Neural crest cell (in vitro differentiated cells): ENCODE data around the gene CHD9. TPM values are rescaled to one million over a fixed set of nuclear protein-coding genes. Genes with fewer than 3 reads are reported as not detected.

Experiments used
- DNase-seq: peaks from one replicate; pipeline ENCODE4 v3.0.0; 2021; ENCODE audit warnings: low read depth, mixed read lengths, low spot score
- H3K27ac Mint-ChIP-seq: one replicate; pipeline ENCODE4 v1.8.0; 2021; ENCODE audit warnings: mild to moderate bottlenecking, mixed read lengths; ENCODE audit not compliant: unreplicated experiment
- H3K27me3 Mint-ChIP-seq: 2 replicates; pipeline ENCODE4 v1.8.0; 2021; ENCODE audit warnings: low read depth, mild to moderate bottlenecking, mixed read lengths
- H3K36me3 Mint-ChIP-seq: 2 replicates; pipeline ENCODE4 v1.8.0; 2021; ENCODE audit warnings: low read depth, mild to moderate bottlenecking, mixed read lengths
- H3K4me1 Mint-ChIP-seq: 2 replicates; pipeline ENCODE4 v1.8.0; 2021; ENCODE audit warnings: mixed read lengths
- H3K4me3 Mint-ChIP-seq: one replicate; pipeline ENCODE4 v1.8.0; 2021; ENCODE audit warnings: mild to moderate bottlenecking, mixed read lengths
- H3K9me3 Mint-ChIP-seq: 2 replicates; pipeline ENCODE4 v1.8.0; 2021; ENCODE audit warnings: mixed read lengths
- CTCF ChIP-seq: fragments of 200-600 bp; sonication (generic); conservative IDR thresholded peaks from 2 replicates; pipeline ENCODE4 v1.5.0; 2021; ENCODE audit warnings: antibody characterized with exemption, mild to moderate bottlenecking
- total RNA-seq: library from RNA; stranded (reverse); gene quantifications from 2 replicates; pipeline ENCODE4 v1.2.1, GENCODE V29; 2021

CHD9 gene
- total RNA-seq, 1 donor from 2014 or later, result 76.0 TPM

GRCh38 chr16:53064081-53064578 lies 9.3 kb downstream of the CHD9 start:
- Mint-ChIP-seq H3K9me3 (no peaks in the 10 kb centered on the region), H3K4me1 (peaks cover 32% of the 10 kb centered on the region), H3K27me3 (no peaks in the 10 kb centered on the region), H3K4me3 (no peak overlapping the region), H3K36me3 (peaks cover 6% of the 10 kb centered on the region), H3K27ac (no peak overlapping the region)
- no peak for TF ChIP-seq CTCF
- DNase-seq, result no peak

GRCh38 chr16:53065461-53066061 lies 10.8 kb downstream of the CHD9 start:
- DNase-seq, result no peak
- H3K9me3 Mint-ChIP-seq, result no peaks in the 10 kb centered on the region
- TF ChIP-seq CTCF, result no peak
- H3K27me3 Mint-ChIP-seq, result no peaks in the 10 kb centered on the region
- H3K4me1 Mint-ChIP-seq, result peaks cover 32% of the 10 kb centered on the region
- peak overlapping the region; percentile 67 for H3K27ac Mint-ChIP-seq
- H3K4me3 Mint-ChIP-seq, result no peak overlapping the region
- peaks cover 12% of the 10 kb centered on the region for H3K36me3 Mint-ChIP-seq

- no peak for DNase-seq
- no peaks in the 10 kb centered on the region for H3K27me3 Mint-ChIP-seq
- H3K36me3 Mint-ChIP-seq, result peaks cover 16% of the 10 kb centered on the region
- H3K4me1 Mint-ChIP-seq, result peaks cover 31% of the 10 kb centered on the region
- no peak for TF ChIP-seq CTCF
- H3K9me3 Mint-ChIP-seq, result peaks cover 4% of the 10 kb centered on the region
- no peak overlapping the region for H3K27ac Mint-ChIP-seq
- no peak overlapping the region for H3K4me3 Mint-ChIP-seq
Measured at GRCh38 chr16:53067675-53068074, 12.9 kb downstream of the CHD9 start.

- peaks cover 31% of the 10 kb centered on the region for H3K4me1 Mint-ChIP-seq
- H3K36me3 Mint-ChIP-seq, result peaks cover 20% of the 10 kb centered on the region
- peak overlapping the region; percentile 60 for H3K27ac Mint-ChIP-seq
- H3K27me3 Mint-ChIP-seq, result no peaks in the 10 kb centered on the region
- no peak for TF ChIP-seq CTCF
- no peak overlapping the region for H3K4me3 Mint-ChIP-seq
- DNase-seq, result no peak
- H3K9me3 Mint-ChIP-seq, result peaks cover 6% of the 10 kb centered on the region
Measured at GRCh38 chr16:53068423-53068833, 13.6 kb downstream of the CHD9 start.

GRCh38 chr16:53069772-53070171 lies 15.0 kb downstream of the CHD9 start:
- H3K4me3 Mint-ChIP-seq, result no peak overlapping the region
- H3K36me3 Mint-ChIP-seq, result peaks cover 27% of the 10 kb centered on the region
- DNase-seq, result no peak
- no peak overlapping the region for H3K27ac Mint-ChIP-seq
- peaks cover 13% of the 10 kb centered on the region for H3K9me3 Mint-ChIP-seq
- H3K27me3 Mint-ChIP-seq, result no peaks in the 10 kb centered on the region
- H3K4me1 Mint-ChIP-seq, result peaks cover 26% of the 10 kb centered on the region
- no peak for TF ChIP-seq CTCF
